H9 (cell line): Measurements from ENCODE around the gene SERPINB2. TPM values are rescaled to one million over a fixed set of nuclear protein-coding genes. Genes with fewer than 3 reads are reported as not detected.

Experiments
- DNase-seq: peaks from one replicate; pipeline ENCODE4 v3.0.0-alpha.2; 2017
- H2AFZ ChIP-seq: one replicate; pipeline ENCODE4 v1.6.1; 2013; ENCODE audit warnings: mild to moderate bottlenecking, low read length, control low read depth, moderate library complexity
- H2AK5ac ChIP-seq: 2 replicates; pipeline ENCODE4 v1.6.1; 2013; ENCODE audit warnings: low read length, control low read depth, mixed read lengths; ENCODE audit not compliant: insufficient read length
- H2BK120ac ChIP-seq: one replicate; pipeline ENCODE4 v1.6.1; 2013; ENCODE audit warnings: low read depth, mild to moderate bottlenecking, low read length, control low read depth, inconsistent platforms; ENCODE audit not compliant: poor library complexity, severe bottlenecking
- H2BK12ac ChIP-seq: 2 replicates; pipeline ENCODE4 v1.6.1; 2013; ENCODE audit warnings: low read length, control low read depth, mixed read lengths, low read depth; ENCODE audit not compliant: insufficient read length
- H2BK15ac ChIP-seq: 2 replicates; pipeline ENCODE4 v1.6.1; 2013; ENCODE audit warnings: low read depth, low read length, control low read depth
- H2BK20ac ChIP-seq: one replicate; pipeline ENCODE4 v1.6.1; 2013; ENCODE audit warnings: low read depth, mild to moderate bottlenecking, low read length, control low read depth, inconsistent platforms; ENCODE audit not compliant: poor library complexity, severe bottlenecking
- H2BK5ac ChIP-seq: 2 replicates; pipeline ENCODE4 v1.6.1; 2013; ENCODE audit warnings: low read length, control low read depth, mixed read lengths; ENCODE audit not compliant: insufficient read length
- H3K14ac ChIP-seq: 2 replicates; pipeline ENCODE4 v1.6.1; 2013; ENCODE audit warnings: low read length, control low read depth; ENCODE audit not compliant: insufficient read depth
- H3K18ac ChIP-seq: 2 replicates; pipeline ENCODE4 v1.6.1; 2013; ENCODE audit warnings: low read depth, mild to moderate bottlenecking, mixed read lengths, low read length, control low read depth; ENCODE audit not compliant: insufficient read length
- H3K23ac ChIP-seq: 2 replicates; pipeline ENCODE4 v1.6.1; 2013; ENCODE audit warnings: low read length, control low read depth, mixed read lengths, low read depth; ENCODE audit not compliant: insufficient read length
- H3K23me2 ChIP-seq: 2 replicates; pipeline ENCODE4 v1.6.1; 2013; ENCODE audit warnings: low read depth, mild to moderate bottlenecking, mixed read lengths, low read length, control low read depth; ENCODE audit not compliant: insufficient read length, poor library complexity, severe bottlenecking
- H3K27ac ChIP-seq: 2 replicates; pipeline ENCODE4 v1.5.1; 2013; ENCODE audit warnings: low read length, control low read depth, mixed read lengths, low read depth; ENCODE audit not compliant: insufficient read length
- H3K27me3 ChIP-seq: 2 replicates; pipeline ENCODE4 v1.6.1; 2013; ENCODE audit warnings: low read length, control low read depth, inconsistent platforms; ENCODE audit not compliant: insufficient read depth
- H3K4ac ChIP-seq: 2 replicates; pipeline ENCODE4 v1.6.1; 2013; ENCODE audit warnings: low read depth, mild to moderate bottlenecking, control low read depth, inconsistent platforms, low read length, moderate library complexity
- H3K4me1 ChIP-seq: 2 replicates; pipeline ENCODE4 v1.6.1; 2013; ENCODE audit warnings: low read length, control low read depth, inconsistent platforms; ENCODE audit not compliant: insufficient read depth
- H3K4me2 ChIP-seq: 2 replicates; pipeline ENCODE4 v1.6.1; 2013; ENCODE audit warnings: low read length, control low read depth, mixed read lengths; ENCODE audit not compliant: insufficient read length, insufficient read depth
- H3K56ac ChIP-seq: 2 replicates; pipeline ENCODE4 v1.6.1; 2013; ENCODE audit warnings: low read depth, mild to moderate bottlenecking, mixed read lengths, low read length, control low read depth; ENCODE audit not compliant: insufficient read length
- H3K79me1 ChIP-seq: 2 replicates; pipeline ENCODE4 v1.6.1; 2013; ENCODE audit warnings: low read depth, mild to moderate bottlenecking, moderate library complexity, low read length, control low read depth, inconsistent platforms; ENCODE audit not compliant: insufficient read depth, poor library complexity, severe bottlenecking
- H3K79me2 ChIP-seq: 2 replicates; pipeline ENCODE4 v1.6.1; 2013; ENCODE audit warnings: low read length, control low read depth, inconsistent platforms; ENCODE audit not compliant: insufficient read depth
- H3K9ac ChIP-seq: 2 replicates; pipeline ENCODE4 v1.6.1; 2013; ENCODE audit warnings: low read length, control low read depth, mixed read lengths; ENCODE audit not compliant: insufficient read length; ENCODE audit errors: extremely low read depth
- H3K9me3 ChIP-seq: one replicate; pipeline ENCODE4 v1.6.1; 2013; ENCODE audit warnings: low read depth, low read length, inconsistent platforms; ENCODE audit not compliant: control insufficient read depth
- H3T11ph ChIP-seq: one replicate; pipeline ENCODE4 v1.6.1; 2013; ENCODE audit warnings: mild to moderate bottlenecking, low read length, control low read depth, inconsistent platforms
- H4K20me1 ChIP-seq: one replicate; pipeline ENCODE4 v1.6.1; 2013; ENCODE audit not compliant: control insufficient read depth, insufficient read length, insufficient read depth
- H4K5ac ChIP-seq: 2 replicates; pipeline ENCODE4 v1.6.1; 2013; ENCODE audit warnings: low read depth, mild to moderate bottlenecking, mixed read lengths, low read length, control low read depth; ENCODE audit not compliant: insufficient read length
- H4K8ac ChIP-seq: replicated peaks from 2 replicates; pipeline ENCODE4 v1.6.1; 2013; ENCODE audit warnings: low read length, control low read depth, mixed read lengths, low read depth; ENCODE audit not compliant: insufficient read length
- H4K91ac ChIP-seq: 2 replicates; pipeline ENCODE4 v1.6.1; 2013; ENCODE audit warnings: low read depth, mild to moderate bottlenecking, moderate library complexity, mixed read lengths, low read length, control low read depth; ENCODE audit not compliant: insufficient read length
- H3K27ac Mint-ChIP-seq, 3 experiments: 2 replicates in 2 of 3; 3 replicates in 1 of 3; pipeline ENCODE4 v1.8.0; 2020 to 2021; ENCODE audit warnings: mixed read lengths in 3 of 3, mild to moderate bottlenecking in 1 of 3, moderate library complexity in 1 of 3
- H3K27me3 Mint-ChIP-seq: 2 replicates; pipeline ENCODE4 v1.8.0; 2021; ENCODE audit warnings: low read depth, mild to moderate bottlenecking, moderate library complexity, mixed read lengths
- H3K36me3 Mint-ChIP-seq, 3 experiments: 2 replicates in 2 of 3; 3 replicates in 1 of 3; pipeline ENCODE4 v1.8.0; 2020 to 2021; ENCODE audit warnings: low read depth in 3 of 3, mixed read lengths in 3 of 3; ENCODE audit not compliant: insufficient read depth in 1 of 3
- H3K4me1 Mint-ChIP-seq, 2 experiments: 2 replicates each; pipeline ENCODE4 v1.8.0; 2020; ENCODE audit warnings: mixed read lengths in 2 of 2
- H3K4me3 Mint-ChIP-seq, 2 experiments: 2 replicates in 1 of 2; 3 replicates in 1 of 2; pipeline ENCODE4 v1.8.0; 2020 to 2021; ENCODE audit warnings: mild to moderate bottlenecking in 2 of 2, mixed read lengths in 2 of 2, moderate library complexity in 1 of 2
- H3K9me3 Mint-ChIP-seq, 2 experiments: 2 replicates in 1 of 2; 3 replicates in 1 of 2; pipeline ENCODE4 v1.8.0; 2020; ENCODE audit warnings: mild to moderate bottlenecking in 2 of 2, mixed read lengths in 2 of 2, moderate library complexity in 1 of 2
- CTCF ChIP-seq: fragments of 200-600 bp; sonication (generic); conservative IDR thresholded peaks from 3 replicates; pipeline ENCODE4 v1.8.0; 2021; ENCODE audit warnings: antibody characterized with exemption, mild to moderate bottlenecking
- WGBS: extraction: QIAGEN DNeasy Blood & Tissue Kit; methylation state at CpG from one replicate; pipeline ENCODE4 v1.1.7; 2013; ENCODE audit warnings: missing lambda C conversion rate, low lambda C conversion rate, mixed read lengths; ENCODE audit not compliant: insufficient read length; ENCODE audit errors: extremely low coverage; 5-methylcytosine and 5-hydroxymethylcytosine counted together
- total RNA-seq: library from RNA; stranded (reverse); gene quantifications from 2 replicates; pipeline ENCODE4 v1.2.1, GENCODE V29; 2021

Gene SERPINB2
- total RNA-seq, 1 experiment from 2014 or later: not detected

- no peaks in the 10 kb centered on the region for H3K36me3 Mint-ChIP-seq
- no peak for TF ChIP-seq CTCF
- no peak overlapping the region for H4K91ac ChIP-seq
- no peak overlapping the region for H4K8ac ChIP-seq
- no peaks in the 10 kb centered on the region for H4K20me1 ChIP-seq
- no peak overlapping the region for H3K4me2 ChIP-seq
- no peaks in the 10 kb centered on the region for H3K4me1 Mint-ChIP-seq
- no peaks in the 10 kb centered on the region for H3K23me2 ChIP-seq
- no peak overlapping the region for H2AFZ ChIP-seq
- no peak overlapping the region for H3K9ac ChIP-seq
- DNase-seq: no peak
- no peak overlapping the region for H3K18ac ChIP-seq
- H2BK5ac ChIP-seq: no peak overlapping the region
- H3K27me3 ChIP-seq: no peaks in the 10 kb centered on the region; the same call in 1 of the 2 replicates
- H3K79me1 ChIP-seq: no peaks in the 10 kb centered on the region
- H2AK5ac ChIP-seq: no peak overlapping the region
- no CpG with 5 or more reads among the region's 8 CpGs for WGBS
- H3K23ac ChIP-seq: no peak overlapping the region
- H3K4me3 Mint-ChIP-seq: no peak overlapping the region
- H3K79me2 ChIP-seq: no peaks in the 10 kb centered on the region
- no peak overlapping the region for H3K56ac ChIP-seq
- H3K4me1 ChIP-seq: no peaks in the 10 kb centered on the region
- H3T11ph ChIP-seq: no peak overlapping the region
- H3K4ac ChIP-seq: no peak overlapping the region
- H3K9me3 ChIP-seq: no peaks in the 10 kb centered on the region
- no peak overlapping the region for H2BK15ac ChIP-seq
- H3K27me3 Mint-ChIP-seq: peaks cover 31% of the 10 kb centered on the region
- H4K5ac ChIP-seq: no peak overlapping the region
- H2BK20ac ChIP-seq: no peak overlapping the region
- no peak overlapping the region for H3K14ac ChIP-seq
- no peak overlapping the region for H3K27ac Mint-ChIP-seq
- no peak overlapping the region for H2BK120ac ChIP-seq
- no peaks in the 10 kb centered on the region for H3K9me3 Mint-ChIP-seq
- H2BK12ac ChIP-seq: no peak overlapping the region
- no peak overlapping the region for H3K27ac ChIP-seq
These were observed 52.5 kb downstream of the SERPINB2 start for GRCh38 chr18:63940008-63940407.
